Fibroblast of pulmonary artery (primary cell): ENCODE data around the gene PAFAH2.

ENCODE experiments used
- DNase-seq: peaks from one replicate; pipeline ENCODE4 v3.0.0-alpha.2; 2010; ENCODE audit warnings: low read depth
- H3K4me3 ChIP-seq: replicated peaks from 2 replicates; pipeline ENCODE4 v1.5.1; 2011; ENCODE audit warnings: low read depth, mild to moderate bottlenecking, control low read depth, low read length, moderate library complexity
- CTCF ChIP-seq: IDR thresholded peaks from 2 replicates; pipeline ENCODE4 v1.5.1; 2011; ENCODE audit warnings: mild to moderate bottlenecking, control low read depth, low read length, inconsistent platforms; ENCODE audit errors: missing control alignments

Gene PAFAH2

GRCh38 chr1:25985171-25985570 lies 12.7 kb downstream of the PAFAH2 start:
- no peak overlapping the region for H3K4me3 ChIP-seq

GRCh38 chr1:25979210-25979609 lies 18.7 kb downstream of the PAFAH2 start:
- TF ChIP-seq CTCF = no peak
- no peak for DNase-seq
- no peak overlapping the region for H3K4me3 ChIP-seq

More at GRCh38 chr1:25985171-25985570, 12.7 kb downstream of the PAFAH2 start:
- no peak for TF ChIP-seq CTCF
- no peak for DNase-seq

- no peak for TF ChIP-seq CTCF
- no peak for DNase-seq
- no peak overlapping the region for H3K4me3 ChIP-seq
Observed at GRCh38 chr1:25978403-25978802, 19.5 kb downstream of the PAFAH2 start.

- no peak for TF ChIP-seq CTCF
- H3K4me3 ChIP-seq = no peak overlapping the region
- no peak for DNase-seq
Observed at GRCh38 chr1:25977801-25978200, 20.1 kb downstream of the PAFAH2 start.

GRCh38 chr1:25973610-25974321 lies 24.1 kb downstream of the PAFAH2 start:
- H3K4me3 ChIP-seq = no peak overlapping the region
- no peak for DNase-seq
- TF ChIP-seq CTCF = no peak

GRCh38 chr1:25971811-25972180 lies 26.1 kb downstream of the PAFAH2 start:
- H3K4me3 ChIP-seq = no peak overlapping the region
- no peak for DNase-seq
- TF ChIP-seq CTCF = no peak
